Ishikawa (cell line): Measurements from ENCODE around the gene KCNH2.

Experiments
- CEBPB ChIP-seq: IDR thresholded peaks from 2 replicates; pipeline ENCODE4 v1.6.1; 2012
- CREB1 ChIP-seq: IDR thresholded peaks from 2 replicates; pipeline ENCODE4 v1.6.1; 2012; ENCODE audit warnings: low read depth
- EGR1 ChIP-seq: IDR thresholded peaks from 2 replicates; pipeline ENCODE4 v1.6.1; 2012
- EP300 ChIP-seq: IDR thresholded peaks from 2 replicates; pipeline ENCODE4 v1.6.1; 2012; ENCODE audit warnings: borderline replicate concordance
- FOXM1 ChIP-seq: IDR thresholded peaks from 2 replicates; pipeline ENCODE4 v1.6.1; 2012; ENCODE audit warnings: low read depth, borderline replicate concordance
- MAX ChIP-seq: IDR thresholded peaks from 2 replicates; pipeline ENCODE4 v1.6.1; 2012
- NFIC ChIP-seq: IDR thresholded peaks from 2 replicates; pipeline ENCODE4 v1.6.1; 2012
- RAD21 ChIP-seq: IDR thresholded peaks from 2 replicates; pipeline ENCODE4 v1.6.1; 2012; ENCODE audit warnings: low read depth
- REST ChIP-seq: IDR thresholded peaks from 2 replicates; pipeline ENCODE4 v1.6.1; 2012; ENCODE audit warnings: low read depth, mild to moderate bottlenecking
- TAF1 ChIP-seq: IDR thresholded peaks from 2 replicates; pipeline ENCODE4 v1.6.1; 2012; ENCODE audit warnings: low read depth, mild to moderate bottlenecking
- TCF12 ChIP-seq: IDR thresholded peaks from 2 replicates; pipeline ENCODE4 v1.6.1; 2012; ENCODE audit warnings: low read depth
- TEAD4 ChIP-seq: IDR thresholded peaks from 2 replicates; pipeline ENCODE4 v1.6.1; 2012
- USF1 ChIP-seq: IDR thresholded peaks from 2 replicates; pipeline ENCODE4 v1.6.1; 2012
- YY1 ChIP-seq: IDR thresholded peaks from 2 replicates; pipeline ENCODE4 v1.6.1; 2012; ENCODE audit warnings: low read depth
- ZBTB7A ChIP-seq: IDR thresholded peaks from 2 replicates; pipeline ENCODE4 v1.6.1; 2012; ENCODE audit warnings: low read depth

KCNH2 gene

GRCh38 chr7:150978126-150978789 is at the start of gene KCNH2:
TSS of gene KCNH2 (minus strand) at chr7:150978321. CDS start at chr7:150977913, 408 bp downstream.
- TF ChIP-seq FOXM1 (no peak), ZBTB7A (peak; percentile 86), TCF12 (peak; percentile 14; the same call in 1 of the 2 replicates), EP300 (no peak), EGR1 (no peak), MAX (peak; percentile 32)

GRCh38 chr7:151027728-151028130 is 49.6 kb upstream of the KCNH2 start:
- TF ChIP-seq USF1: peak; percentile 81

- TF ChIP-seq MAX (no peak), EP300 (no peak), RAD21 (no peak), CEBPB (no peak), NFIC (no peak), ZBTB7A (no peak), EGR1 (no peak), FOXM1 (no peak), YY1 (no peak), REST (no peak), TAF1 (no peak), TEAD4 (no peak), TCF12 (no peak), USF1 (no peak), CREB1 (no peak)
Measured at GRCh38 chr7:151025924-151026671, 48.0 kb upstream of the KCNH2 start.

- TF ChIP-seq TCF12 (no peak), TEAD4 (no peak), RAD21 (no peak)
Measured at GRCh38 chr7:151024435-151025056, 46.4 kb upstream of the KCNH2 start, which contains the start of gene ATG9B. TSS of gene ATG9B (minus strand) at chr7:151024494. CDS start at chr7:151024423, 71 bp downstream.

- TF ChIP-seq TCF12: no peak
- no peak for TF ChIP-seq EP300
- TF ChIP-seq TAF1: no peak
- no peak for TF ChIP-seq MAX
- TF ChIP-seq RAD21: no peak
- no peak for TF ChIP-seq REST
- no peak for TF ChIP-seq FOXM1
- no peak for TF ChIP-seq NFIC
- TF ChIP-seq EGR1: no peak
- no peak for TF ChIP-seq CREB1
- no peak for TF ChIP-seq TEAD4
- no peak for TF ChIP-seq CEBPB
- no peak for TF ChIP-seq YY1
- TF ChIP-seq USF1: no peak
- TF ChIP-seq ZBTB7A: no peak
Measured at GRCh38 chr7:151023232-151023631, 45.1 kb upstream of the KCNH2 start.
